GM18909 (cell line): Measurements from ENCODE around the gene SEC63.
A peak's percentile ranks its signal among the peaks of the same experiment; 100 is the strongest.
"Not testable (repeated sequence)": the region's sequence is repeated elsewhere in the genome, so short reads cannot be mapped to it uniquely, and the experiment has no call there.

Experiments used
- ATAC-seq: cut with Tn5 transposase; IDR thresholded peaks from one replicate; pipeline ENCODE4 v1.9.1; 2021; ENCODE audit warnings: mild to moderate bottlenecking; ENCODE audit not compliant: unreplicated experiment, poor library complexity

The SEC63 gene

GRCh38 chr6:107973594-107973993, 15.6 kb upstream of the SEC63 start:
- ATAC-seq: no peak

- no peak for ATAC-seq
These were observed 14.5 kb upstream of the SEC63 start for GRCh38 chr6:107972413-107973096.

DNA sequence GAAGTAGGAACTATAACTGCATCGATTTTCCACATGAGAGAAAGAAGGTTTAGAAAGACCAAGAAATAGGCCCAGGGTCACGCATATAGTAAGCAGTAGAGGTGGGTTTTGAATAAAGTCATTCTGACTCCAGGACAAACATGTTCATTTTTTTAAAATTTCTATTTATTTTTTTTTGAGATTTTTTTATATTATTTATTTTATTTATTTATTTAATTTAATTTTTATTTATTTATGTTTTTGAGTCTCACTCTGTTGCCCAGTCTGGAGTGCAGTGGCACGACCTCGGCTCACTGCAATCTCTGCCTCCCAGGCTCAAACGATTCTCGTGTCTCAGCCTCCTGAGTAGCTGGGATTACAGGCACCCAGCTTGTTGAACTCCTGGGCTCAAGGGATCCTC, 13.2 kb upstream of the SEC63 start:
- ATAC-seq: no peak

DNA sequence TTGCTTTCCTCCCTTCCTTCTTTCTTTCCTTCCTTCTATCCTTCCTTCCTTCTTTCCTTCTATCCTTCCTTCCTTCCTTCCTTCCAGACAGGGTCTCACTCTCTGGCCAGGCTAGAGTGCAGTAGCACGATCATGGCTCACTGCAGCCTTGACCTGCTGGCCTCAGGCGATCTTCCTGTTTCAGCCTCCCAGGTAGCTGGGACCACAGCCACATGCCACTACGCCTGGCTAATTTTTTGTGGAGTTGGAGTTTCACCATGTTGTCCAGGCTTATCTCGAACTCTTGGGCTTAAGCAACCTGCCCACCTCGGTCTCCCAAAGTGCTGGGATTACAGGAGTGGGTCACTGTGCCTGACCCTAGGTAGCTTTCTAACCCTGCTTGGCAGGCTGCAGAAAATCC, 12.2 kb upstream of the SEC63 start:
- no peak for ATAC-seq

GRCh38 chr6:107968081-107968480, 10.1 kb upstream of the SEC63 start:
- ATAC-seq: no peak

DNA sequence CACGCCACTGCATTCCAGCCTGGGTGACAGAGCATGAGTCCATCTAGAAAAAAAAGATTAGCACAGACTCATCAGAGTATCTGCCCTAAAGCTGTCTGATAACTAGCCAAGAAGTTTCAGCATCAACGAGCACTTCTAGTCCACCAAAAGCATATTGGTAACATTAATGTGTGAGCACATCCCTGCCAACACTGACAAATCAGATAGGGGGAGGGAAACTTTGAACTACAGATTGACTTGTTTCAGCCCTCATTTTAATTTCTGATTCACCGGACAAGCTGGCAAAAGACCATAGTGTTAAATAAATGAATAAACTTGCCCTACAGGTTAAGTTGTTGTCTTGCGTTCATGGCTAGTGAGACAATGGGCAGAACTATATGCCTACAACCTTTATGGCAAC, 7.7 kb upstream of the SEC63 start:
- no peak for ATAC-seq

GRCh38 chr6:107962723-107963122, 4.7 kb upstream of the SEC63 start:
- no peak for ATAC-seq

DNA sequence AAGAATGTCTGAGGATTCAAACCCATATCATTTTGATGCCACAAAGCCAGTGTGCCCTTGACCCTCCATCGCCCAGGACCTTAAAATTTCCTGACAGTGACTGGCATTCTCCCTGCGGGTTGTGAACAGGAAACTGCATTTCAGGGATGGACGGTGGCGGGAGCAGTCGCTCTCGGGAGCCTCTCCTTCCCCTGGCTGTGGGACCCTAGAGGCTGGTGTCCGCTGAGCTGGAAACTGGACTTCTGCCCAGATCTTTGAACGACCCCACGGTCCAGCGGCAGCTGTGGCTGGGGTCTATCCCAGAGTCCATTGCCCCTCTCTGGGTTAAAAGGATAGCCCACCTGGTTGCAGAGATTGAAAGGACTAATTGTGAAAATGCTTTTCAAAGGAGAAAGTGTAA, 1.4 kb upstream of the SEC63 start:
- no peak for ATAC-seq

DNA sequence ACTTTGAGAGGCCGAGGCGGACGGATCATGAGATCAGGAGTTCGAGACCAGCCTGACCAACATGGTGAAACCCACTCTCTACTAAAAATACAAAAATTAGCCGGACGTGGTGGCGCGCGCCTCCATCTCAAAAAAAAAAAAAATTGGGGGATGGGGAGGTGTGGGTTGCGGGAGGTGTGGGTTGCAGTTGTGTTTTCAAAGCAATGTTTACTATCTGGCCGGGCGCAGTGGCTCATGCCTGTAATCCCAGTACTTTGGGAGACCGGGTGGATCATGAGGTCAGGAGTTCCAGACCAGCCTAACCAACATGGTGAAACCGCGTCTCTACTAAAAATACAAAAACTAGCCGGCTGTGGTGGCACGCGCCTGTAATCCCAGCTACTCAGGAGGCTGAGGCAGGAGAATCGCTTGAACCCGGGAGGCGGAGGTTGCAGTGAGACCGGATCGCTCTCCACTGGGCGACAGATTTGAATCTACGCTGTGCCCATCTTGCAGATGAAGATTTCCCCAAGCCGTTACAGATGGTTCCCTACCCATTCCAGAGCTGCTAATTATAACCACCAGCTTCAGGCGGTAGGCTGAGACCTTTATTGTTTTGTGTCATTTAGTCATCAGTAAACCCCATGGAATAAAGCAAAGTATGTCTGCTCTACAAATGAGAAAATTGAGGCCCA, 818 bp upstream of the SEC63 start:
- not testable (repeated sequence) for ATAC-seq

- ATAC-seq: peak; percentile 50
These were observed 600 bp downstream of the SEC63 start for GRCh38 chr6:107957308-107957908.

- ATAC-seq: no peak
These were observed 1.3 kb downstream of the SEC63 start for GRCh38 chr6:107956586-107957307.

DNA sequence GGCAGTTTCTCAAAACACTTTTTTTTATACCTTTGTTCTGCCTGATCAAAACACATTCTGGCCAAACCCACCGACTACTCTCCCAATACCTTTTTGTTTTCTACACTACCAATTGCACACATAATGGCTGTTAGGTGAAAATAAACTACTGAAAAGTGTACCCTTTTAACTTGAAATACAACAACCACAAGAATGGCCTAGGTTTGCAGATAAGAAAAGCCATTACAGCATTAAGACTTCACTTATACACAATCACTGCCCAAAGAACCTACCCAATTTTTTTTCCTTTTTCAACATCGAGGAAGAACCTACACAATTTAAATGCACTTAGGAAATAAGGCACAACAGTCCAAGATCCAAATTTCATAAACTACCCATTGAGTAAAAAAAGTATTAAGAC, 1.8 kb downstream of the SEC63 start:
- no peak for ATAC-seq

- ATAC-seq: not testable (repeated sequence)
These were observed 4.1 kb downstream of the SEC63 start for GRCh38 chr6:107953858-107954414.

- ATAC-seq: no peak
These were observed 14.2 kb downstream of the SEC63 start for GRCh38 chr6:107943626-107944439.

GRCh38 chr6:107942142-107942541, 15.9 kb downstream of the SEC63 start:
- no peak for ATAC-seq

- ATAC-seq: no peak
These were observed 16.4 kb downstream of the SEC63 start for GRCh38 chr6:107941627-107942026.

DNA sequence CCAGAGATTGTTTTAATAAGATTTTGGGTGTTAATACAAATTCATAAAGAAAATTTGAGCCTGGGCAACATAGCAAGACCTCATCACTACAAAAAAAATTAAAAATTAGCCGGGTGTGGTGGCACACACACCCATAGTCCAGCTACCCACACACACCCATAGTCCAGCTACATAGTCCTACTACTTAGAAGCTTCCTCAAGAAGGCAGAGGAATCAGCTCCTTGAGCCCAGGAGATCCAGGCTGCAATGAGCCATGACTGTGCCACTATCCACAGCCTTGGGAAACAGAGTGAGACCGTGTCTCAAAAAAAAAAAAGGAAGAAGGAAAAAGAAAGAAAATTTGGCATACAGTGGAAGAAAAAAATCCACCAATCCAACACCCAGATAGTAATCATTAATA, 16.8 kb downstream of the SEC63 start:
- ATAC-seq: no peak

DNA sequence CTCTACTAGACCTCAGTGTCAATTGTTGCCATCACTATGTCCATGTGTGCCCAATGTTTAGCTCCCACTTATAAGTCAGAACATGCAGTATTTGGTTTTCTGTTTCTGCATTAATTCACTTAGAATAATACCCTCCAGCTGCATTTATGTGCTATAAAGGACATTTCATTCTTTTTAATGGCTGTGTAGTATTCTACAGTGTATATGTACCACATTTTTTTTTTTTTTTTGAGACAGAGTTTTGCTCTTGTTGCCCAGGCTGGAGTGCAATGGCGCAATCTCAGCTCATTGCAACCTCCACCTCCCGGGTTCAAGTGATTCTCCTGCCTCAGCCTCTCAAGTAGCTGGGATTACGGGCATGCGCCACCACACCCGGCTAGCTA, 21.1 kb downstream of the SEC63 start:
- not testable (repeated sequence) for ATAC-seq

GRCh38 chr6:107936162-107936909, 21.7 kb downstream of the SEC63 start:
- no peak for ATAC-seq
